ENCODE measurements around the gene TTC14.
A peak's percentile ranks its signal among the peaks of the same experiment; 100 is the strongest.
"Not testable (repeated sequence)": the region's sequence is repeated elsewhere in the genome, so short reads cannot be mapped to it uniquely, and the experiment has no call there.

Gene TTC14

GRCh38 chr3:180601688-180602666 lies at the start of gene TTC14:
TSS of gene TTC14 (plus strand) at chr3:180602163. CDS start at chr3:180602262, 99 bp downstream.
- peak; percentile 97 for DNase-seq (ENCODE audit: low spot score)

- DNase-seq (ENCODE audit: low spot score) = no peak
Measured at GRCh38 chr3:180563406-180563805, 38.6 kb upstream of the TTC14 start.

- no peak for DNase-seq (ENCODE audit: low spot score)
Measured at GRCh38 chr3:180564676-180565075, 37.3 kb upstream of the TTC14 start.

DNA sequence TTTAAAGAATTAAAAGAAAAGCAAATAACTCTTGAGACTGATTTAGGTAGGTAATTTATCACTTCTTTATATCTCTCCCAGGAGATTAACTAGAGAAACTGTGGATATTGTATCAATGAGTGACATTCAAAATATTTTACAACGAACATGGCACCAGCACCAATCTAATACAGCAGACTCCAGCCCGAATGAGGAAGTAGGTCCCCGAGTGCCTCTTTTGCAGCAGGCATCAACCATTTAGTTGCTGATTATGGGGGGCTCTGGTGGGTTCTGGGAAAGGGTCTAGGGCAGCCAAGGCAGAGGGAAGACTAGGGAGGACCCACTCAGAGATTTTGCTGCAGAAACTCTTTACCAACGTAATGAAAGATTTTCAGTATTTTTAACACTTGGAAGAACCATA lies 31.7 kb upstream of the TTC14 start:
- no peak for DNase-seq (ENCODE audit: low spot score)

DNA sequence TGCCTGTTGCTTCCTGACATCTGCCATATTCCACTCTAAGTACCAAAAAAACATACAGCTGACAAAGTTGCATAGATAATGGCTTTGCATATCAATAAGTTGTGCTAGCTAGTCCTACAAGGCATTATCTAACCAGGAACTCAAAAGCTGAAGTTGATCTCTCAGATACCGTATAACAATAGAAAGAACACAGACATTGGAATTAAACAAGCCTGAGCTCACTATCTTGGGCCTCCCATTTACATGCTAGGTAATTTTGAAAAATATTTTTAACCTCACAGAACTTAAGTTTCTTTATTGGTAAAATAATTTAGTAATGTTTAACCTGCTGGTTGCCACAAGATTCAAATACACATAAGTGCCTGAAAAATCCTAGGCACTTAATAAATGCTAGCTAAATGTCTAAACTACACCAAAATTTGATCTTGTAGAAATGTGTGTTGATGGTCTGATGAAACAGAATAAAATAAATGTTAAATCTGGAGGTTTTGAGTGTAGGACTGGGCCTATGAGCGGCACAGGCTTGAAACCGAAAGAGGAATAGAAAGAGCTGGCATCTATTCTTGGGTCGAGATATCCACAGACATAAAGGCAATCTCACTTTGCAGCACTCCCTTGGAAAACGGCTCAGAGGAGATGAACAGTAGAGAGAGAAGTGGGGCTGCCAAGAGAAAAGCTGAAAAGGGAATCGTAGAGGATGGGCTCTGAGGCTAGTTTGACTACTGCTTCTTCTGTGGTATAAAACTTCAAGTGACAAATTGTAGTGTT lies 29.9 kb upstream of the TTC14 start:
- peak; percentile 12 for DNase-seq (ENCODE audit: low spot score)

DNA sequence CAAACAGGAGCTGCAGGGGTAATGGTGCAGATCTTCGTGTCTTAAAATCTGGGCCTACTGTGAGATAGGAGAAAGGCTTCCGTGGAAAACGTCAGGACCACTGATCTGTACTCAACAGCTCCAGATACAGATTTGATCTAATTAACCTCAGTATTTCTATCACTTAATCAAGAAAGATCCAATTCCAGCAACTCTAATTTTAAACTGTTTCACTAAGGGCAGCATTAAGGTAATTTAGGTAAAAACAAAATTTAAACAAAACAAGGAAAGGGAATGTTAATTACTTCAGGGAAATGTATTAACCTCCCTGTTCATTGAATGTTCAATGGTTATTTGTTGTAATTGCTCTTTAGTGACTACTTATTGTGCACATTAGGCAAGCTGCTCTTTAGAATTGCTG lies 26.4 kb upstream of the TTC14 start:
- no peak for DNase-seq (ENCODE audit: low spot score)

DNA sequence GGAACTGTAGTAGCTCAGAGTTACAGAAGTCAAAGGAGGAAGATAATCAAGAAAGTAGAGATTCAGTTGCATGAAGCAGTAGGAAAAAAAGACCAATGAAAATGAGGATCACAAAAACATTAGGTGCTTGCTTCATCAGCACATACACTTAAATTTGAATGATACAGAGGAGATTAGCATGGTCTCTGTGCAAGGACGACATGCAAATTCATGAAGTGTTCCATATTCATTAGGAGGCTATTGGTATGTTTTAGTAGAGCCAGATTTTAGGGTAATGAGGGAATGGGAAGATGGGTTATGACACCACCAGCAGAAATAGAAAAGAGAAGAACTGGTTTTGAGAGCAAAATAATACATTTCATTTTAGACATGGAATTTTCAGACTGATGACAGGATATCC lies 21.0 kb upstream of the TTC14 start:
- DNase-seq (ENCODE audit: low spot score) = no peak

DNA sequence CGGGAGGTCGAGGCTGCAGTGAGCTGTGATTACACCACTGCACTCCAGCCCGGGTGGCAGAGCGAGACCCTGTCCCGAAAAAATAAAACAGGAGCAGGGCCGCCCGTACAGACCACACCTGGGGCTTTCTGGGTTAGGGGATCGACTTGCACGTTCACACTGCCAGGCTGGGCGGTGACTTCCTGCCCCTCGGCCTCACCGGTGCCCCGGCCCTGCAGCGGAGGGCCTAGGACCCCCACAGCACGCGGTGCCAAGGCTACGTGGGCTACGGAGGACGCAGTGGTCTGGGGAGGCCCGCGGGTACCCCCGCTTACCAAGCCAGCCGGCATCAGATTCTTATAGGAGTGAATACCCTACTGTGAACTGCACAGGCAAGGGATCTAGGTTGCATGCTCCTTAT lies 11.6 kb upstream of the TTC14 start:
- no peak for DNase-seq (ENCODE audit: low spot score)

GRCh38 chr3:180593631-180594030 lies 8.3 kb upstream of the TTC14 start:
- not testable (repeated sequence) for DNase-seq (ENCODE audit: low spot score)

DNA sequence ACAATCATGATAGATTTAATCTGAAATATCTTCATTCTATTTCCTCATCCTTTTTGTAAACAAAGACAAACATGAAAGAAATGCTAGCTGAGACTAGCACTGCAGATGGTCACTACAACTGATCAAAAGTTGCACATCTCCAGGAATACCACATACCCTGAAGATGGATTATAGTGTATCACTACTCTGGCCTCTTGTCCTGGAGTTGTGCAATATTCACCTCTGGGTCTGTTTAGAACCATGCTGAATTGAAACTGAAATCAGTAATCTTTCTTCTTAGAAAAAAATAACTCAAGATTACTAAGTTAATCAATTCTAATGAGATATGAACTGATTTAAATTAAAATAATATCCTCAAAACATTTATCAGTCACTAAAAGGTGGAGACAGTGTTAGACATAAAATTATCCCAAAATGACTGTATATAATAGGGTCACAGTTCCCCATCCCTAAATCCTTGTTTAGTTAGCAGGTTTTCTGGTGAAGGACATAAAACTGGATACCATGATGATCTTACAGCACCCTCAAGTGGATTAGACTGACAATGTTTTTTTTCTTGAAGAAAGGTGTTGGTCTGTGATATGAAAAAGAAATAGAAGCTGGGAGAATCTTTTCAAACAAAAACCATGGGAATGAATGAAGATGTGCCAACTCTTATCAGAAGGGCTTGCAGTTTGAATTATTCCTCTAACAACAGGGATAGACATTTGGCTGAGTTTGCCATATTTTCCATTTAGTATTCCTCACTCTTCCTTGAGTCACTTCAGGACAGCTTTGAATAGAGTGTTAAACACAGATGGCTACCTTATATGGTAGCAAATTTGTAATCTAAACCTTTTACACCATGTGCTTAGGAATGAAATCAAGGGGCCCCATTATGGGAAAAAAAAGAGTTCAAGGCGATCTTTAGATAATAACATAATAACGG lies 7.1 kb upstream of the TTC14 start:
- peak; percentile 11 for DNase-seq (ENCODE audit: low spot score)

DNA sequence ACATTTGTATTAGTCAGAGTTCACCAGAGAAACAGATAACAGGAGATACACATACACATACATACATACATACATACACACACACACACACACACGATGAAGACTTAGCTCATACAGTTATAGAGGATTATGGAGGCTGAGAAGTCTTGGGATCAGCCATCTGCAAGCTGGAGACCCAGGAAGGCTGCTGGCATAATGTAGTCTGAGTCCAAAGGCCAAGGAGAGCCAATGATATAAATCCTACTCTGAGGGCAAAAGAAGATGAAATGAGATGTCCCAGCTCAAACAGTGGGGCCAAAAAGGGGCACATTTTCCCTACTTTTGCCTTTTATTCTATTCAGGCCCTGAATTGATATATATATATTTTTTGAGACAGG lies 6.4 kb upstream of the TTC14 start:
- no peak for DNase-seq (ENCODE audit: low spot score)

DNA sequence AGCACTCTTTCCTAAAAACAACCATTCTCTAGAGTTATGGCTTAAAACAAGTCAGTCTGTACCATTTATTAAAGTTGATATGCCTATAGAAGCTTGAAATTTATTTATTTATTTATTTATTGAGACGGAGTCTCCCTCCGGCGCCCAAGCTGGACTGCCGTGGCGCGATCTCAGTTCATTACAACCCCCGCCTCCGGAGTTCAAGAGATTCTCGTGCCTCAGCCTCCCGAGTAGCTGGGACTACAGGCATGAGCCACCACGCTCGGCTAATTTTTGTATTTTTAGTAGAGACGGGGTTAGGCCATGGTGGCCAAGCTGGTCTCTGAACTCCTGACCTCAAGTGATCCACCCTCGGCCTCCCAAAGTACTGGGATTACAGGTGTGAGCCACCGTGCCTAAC lies 1.5 kb upstream of the TTC14 start:
- DNase-seq (ENCODE audit: low spot score) = no peak

DNA sequence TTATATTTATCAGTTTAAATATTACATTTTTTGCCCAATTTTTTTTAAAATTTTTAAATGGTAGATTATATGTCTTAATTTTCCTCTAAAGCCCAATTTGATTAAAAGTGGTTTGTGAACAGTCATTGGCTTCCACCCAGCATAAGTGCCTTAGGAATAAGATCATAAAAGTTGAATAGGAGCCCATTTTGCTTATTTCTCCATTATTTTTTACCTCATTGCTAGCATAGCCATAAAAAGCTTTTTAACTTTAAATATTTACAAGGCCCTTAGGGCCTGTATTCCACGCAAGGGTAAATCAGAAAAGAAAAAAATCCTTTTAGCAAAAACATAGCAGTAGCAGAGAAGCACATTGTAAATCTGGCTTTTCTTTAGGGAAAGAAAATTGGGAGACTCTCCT lies 9.0 kb downstream of the TTC14 start:
- DNase-seq (ENCODE audit: low spot score) = no peak

DNA sequence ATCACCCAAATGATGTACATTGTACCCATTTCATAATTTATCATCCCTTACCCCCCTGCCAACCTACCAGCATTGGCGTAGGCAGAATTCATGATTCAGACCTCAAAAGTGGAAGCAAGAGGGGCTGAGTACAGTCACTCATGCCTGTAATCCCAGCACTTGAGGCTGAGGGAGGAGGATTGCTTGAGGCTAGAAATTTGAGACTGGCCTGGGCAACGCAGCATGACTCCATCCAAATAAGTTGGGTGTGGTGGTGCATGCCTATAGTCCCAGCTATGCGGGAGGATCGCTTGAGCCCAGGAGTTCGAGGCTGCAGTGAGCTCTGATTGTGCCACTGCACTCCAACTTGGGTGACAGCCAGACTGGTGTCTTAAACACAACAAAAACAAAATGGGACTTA lies 10.4 kb downstream of the TTC14 start:
- no peak for DNase-seq (ENCODE audit: low spot score)

GRCh38 chr3:180615954-180616353 lies 14.0 kb downstream of the TTC14 start:
- no peak for DNase-seq (ENCODE audit: low spot score)

DNA sequence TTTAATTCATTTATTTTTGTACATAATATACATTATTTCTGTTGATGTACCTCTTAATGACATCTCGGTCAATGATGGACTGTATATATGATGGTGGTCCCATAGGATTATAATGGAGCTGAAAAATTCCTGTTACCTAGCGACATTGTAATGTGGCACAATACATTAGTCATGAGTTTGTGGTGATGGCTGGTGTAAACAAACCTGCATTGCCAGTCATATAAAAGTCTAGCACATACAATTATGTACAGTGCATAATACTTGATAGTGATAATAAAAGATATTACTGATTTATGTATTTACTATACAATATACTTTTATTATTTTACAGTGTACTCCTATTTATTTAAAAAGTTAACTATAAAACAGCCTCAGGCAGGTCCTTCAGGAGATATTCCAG lies 15.1 kb downstream of the TTC14 start:
- DNase-seq (ENCODE audit: low spot score) = no peak

GRCh38 chr3:180618563-180618962 lies 16.6 kb downstream of the TTC14 start:
- not testable (repeated sequence) for DNase-seq (ENCODE audit: low spot score)

GRCh38 chr3:180619723-180620122 lies 17.8 kb downstream of the TTC14 start:
- no peak for DNase-seq (ENCODE audit: low spot score)

- no peak for DNase-seq (ENCODE audit: low spot score)
Measured at GRCh38 chr3:180624714-180625113, 22.8 kb downstream of the TTC14 start.

DNA sequence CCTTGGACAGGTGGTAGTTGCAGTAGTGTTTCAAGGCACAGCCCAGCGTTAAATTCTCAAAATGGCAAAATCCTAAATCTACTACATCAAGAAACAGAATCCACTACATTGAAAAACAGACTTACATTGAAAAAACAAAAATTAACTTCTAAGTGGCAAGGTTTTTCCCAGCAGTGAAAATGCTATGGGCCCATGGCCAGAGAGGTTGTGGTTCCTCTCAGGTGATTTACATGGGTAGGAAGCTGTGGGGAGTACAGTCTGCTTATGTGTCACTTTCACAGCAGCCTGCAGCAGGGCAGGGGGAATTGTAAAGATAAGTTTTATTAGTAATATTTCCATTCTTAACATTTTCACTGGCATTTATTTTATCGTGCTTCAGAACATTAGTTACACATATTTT lies 24.9 kb downstream of the TTC14 start:
- no peak for DNase-seq (ENCODE audit: low spot score)

DNA sequence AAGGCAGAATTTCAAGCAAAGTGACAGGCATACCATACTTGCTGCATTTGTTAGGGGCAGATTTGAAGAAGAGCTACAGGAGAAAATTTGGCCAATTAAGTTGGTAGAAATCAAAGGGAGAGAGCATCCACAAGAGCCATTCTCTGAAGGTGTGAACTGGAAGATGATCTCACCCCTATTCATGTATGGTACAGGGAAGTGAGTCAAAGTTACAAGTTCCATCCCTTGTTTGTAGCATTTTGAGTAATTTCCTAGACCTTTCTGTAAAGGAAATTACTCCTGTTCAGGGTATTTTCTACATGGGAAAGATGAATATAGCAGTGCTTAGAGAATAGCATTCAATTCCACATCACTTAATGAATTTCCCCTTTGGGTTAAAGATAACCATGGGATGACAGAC lies 28.4 kb downstream of the TTC14 start:
- no peak for DNase-seq (ENCODE audit: low spot score)

DNA sequence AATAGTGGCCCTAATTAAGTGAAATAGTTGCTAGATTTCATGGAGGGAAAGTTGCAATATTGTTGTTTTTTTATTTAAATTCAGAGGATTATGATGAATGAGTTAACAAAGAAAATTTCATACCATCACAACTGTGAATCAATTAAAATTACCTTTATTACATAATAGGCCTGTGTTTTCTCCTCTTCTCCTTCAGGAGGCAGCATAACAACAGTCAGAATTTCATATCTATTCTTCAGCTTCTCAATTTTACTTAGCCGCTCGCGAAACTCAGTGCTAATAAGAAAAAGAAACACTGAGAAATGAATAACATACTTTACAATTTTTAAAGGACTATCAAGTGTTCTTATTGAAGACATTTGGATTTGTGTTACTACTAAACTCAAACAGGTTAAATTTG lies 29.4 kb downstream of the TTC14 start:
- no peak for DNase-seq (ENCODE audit: low spot score)

All from AG20443 (cell line).